Skeletal muscle satellite cell (primary cell): ENCODE data around the gene CZIB. TPM values are rescaled to one million over a fixed set of nuclear protein-coding genes. Genes with fewer than 3 reads are reported as not detected.

ENCODE experiments used
- H3K27me3 ChIP-seq: 2 replicates; pipeline ENCODE4 v1.7.0; 2013; ENCODE audit warnings: low read length; ENCODE audit not compliant: control insufficient read depth, insufficient read depth
- H3K36me3 ChIP-seq: 2 replicates; pipeline ENCODE4 v1.7.0; 2013; ENCODE audit warnings: mild to moderate bottlenecking, control low read depth, low read length; ENCODE audit not compliant: insufficient read depth
- H3K4me1 ChIP-seq: 2 replicates; pipeline ENCODE4 v1.7.0; 2013; ENCODE audit warnings: low read length; ENCODE audit not compliant: control insufficient read depth, insufficient read depth
- H3K4me2 ChIP-seq: 2 replicates; pipeline ENCODE4 v1.7.0; 2013; ENCODE audit warnings: mild to moderate bottlenecking, low read length
- H3K4me3 ChIP-seq: 2 replicates; pipeline ENCODE4 v1.7.0; 2013; ENCODE audit warnings: low read length
- H3K9ac ChIP-seq: 2 replicates; pipeline ENCODE4 v1.7.0; 2013; ENCODE audit warnings: mild to moderate bottlenecking, low read depth, low read length, moderate library complexity
- H3K9me3 ChIP-seq: replicated peaks from 2 replicates; pipeline ENCODE4 v1.7.0; 2013; ENCODE audit warnings: mild to moderate bottlenecking, control low read depth, low read length
- total RNA-seq: library from RNA; depleted of rRNA; stranded (reverse); fragments of >200 nt; gene quantifications from 2 replicates; pipeline ENCODE4 v1.2.3, GENCODE V29; 2012; rRNA removed

The CZIB gene
- 34.5 and 38.3 TPM in 2 replicates for total RNA-seq

- H3K36me3 ChIP-seq, result peaks cover 16% of the 10 kb centered on the region
- H3K4me3 ChIP-seq, result peak within 1 kb of the TSS; percentile 100
Observed at GRCh38 chr1:53220171-53220961, at the start of gene CZIB. CZIB (minus strand) TSS chr1:53220634; CDS start chr1:53220575, 59 bp downstream.

GRCh38 chr1:53270107-53270506, 49.7 kb upstream of the CZIB start:
- peaks cover 14% of the 10 kb centered on the region for H3K36me3 ChIP-seq
- no peaks in the 10 kb centered on the region for H3K27me3 ChIP-seq
- no peak overlapping the region for H3K9ac ChIP-seq
- no peak overlapping the region for H3K4me3 ChIP-seq
- no peak overlapping the region for H3K4me2 ChIP-seq
- H3K4me1 ChIP-seq, result no peaks in the 10 kb centered on the region
- H3K9me3 ChIP-seq, result no peaks in the 10 kb centered on the region

More at GRCh38 chr1:53220171-53220961, at the start of gene CZIB:
- peak within 1 kb of the TSS; percentile 99 for H3K9ac ChIP-seq
- no peaks in the 10 kb centered on the region for H3K27me3 ChIP-seq
- peak within 1 kb of the TSS; percentile 99 for H3K4me2 ChIP-seq
- H3K9me3 ChIP-seq, result no peaks in the 10 kb centered on the region
- peaks cover 10% of the 10 kb centered on the region for H3K4me1 ChIP-seq

GRCh38 chr1:53267761-53268160, 47.3 kb upstream of the CZIB start:
- Histone ChIP-seq H3K9me3 (no peaks in the 10 kb centered on the region), H3K4me2 (no peak overlapping the region), H3K4me3 (no peak overlapping the region), H3K36me3 (peaks cover 13% of the 10 kb centered on the region), H3K27me3 (no peaks in the 10 kb centered on the region), H3K4me1 (no peaks in the 10 kb centered on the region), H3K9ac (no peak overlapping the region)

GRCh38 chr1:53266038-53266437, 45.6 kb upstream of the CZIB start:
- H3K4me1 ChIP-seq, result no peaks in the 10 kb centered on the region
- no peaks in the 10 kb centered on the region for H3K9me3 ChIP-seq
- peaks cover 27% of the 10 kb centered on the region for H3K36me3 ChIP-seq
- H3K4me3 ChIP-seq, result no peak overlapping the region
- H3K27me3 ChIP-seq, result no peaks in the 10 kb centered on the region
- H3K9ac ChIP-seq, result no peak overlapping the region
- no peak overlapping the region for H3K4me2 ChIP-seq

- H3K4me1 ChIP-seq, result no peaks in the 10 kb centered on the region
- H3K9me3 ChIP-seq, result no peaks in the 10 kb centered on the region
- no peak overlapping the region for H3K4me2 ChIP-seq
- no peak overlapping the region for H3K9ac ChIP-seq
- H3K36me3 ChIP-seq, result peaks cover 27% of the 10 kb centered on the region
- H3K4me3 ChIP-seq, result no peak overlapping the region
- no peaks in the 10 kb centered on the region for H3K27me3 ChIP-seq
Observed at GRCh38 chr1:53265581-53265980, 45.1 kb upstream of the CZIB start.

- no peaks in the 10 kb centered on the region for H3K9me3 ChIP-seq
- H3K36me3 ChIP-seq, result peaks cover 37% of the 10 kb centered on the region
- H3K4me3 ChIP-seq, result no peak overlapping the region
- no peak overlapping the region for H3K4me2 ChIP-seq
- no peak overlapping the region for H3K9ac ChIP-seq
- H3K27me3 ChIP-seq, result no peaks in the 10 kb centered on the region
- no peaks in the 10 kb centered on the region for H3K4me1 ChIP-seq
Observed at GRCh38 chr1:53264048-53264447, 43.6 kb upstream of the CZIB start.

GRCh38 chr1:53262000-53262399, 41.6 kb upstream of the CZIB start:
- no peak overlapping the region for H3K9ac ChIP-seq
- H3K4me3 ChIP-seq, result no peak overlapping the region
- H3K4me2 ChIP-seq, result no peak overlapping the region
- no peaks in the 10 kb centered on the region for H3K4me1 ChIP-seq
- no peaks in the 10 kb centered on the region for H3K27me3 ChIP-seq
- H3K9me3 ChIP-seq, result no peaks in the 10 kb centered on the region
- H3K36me3 ChIP-seq, result peaks cover 37% of the 10 kb centered on the region

GRCh38 chr1:53260631-53261247, 40.3 kb upstream of the CZIB start:
- Histone ChIP-seq H3K9me3 (no peaks in the 10 kb centered on the region), H3K36me3 (peaks cover 39% of the 10 kb centered on the region), H3K4me1 (no peaks in the 10 kb centered on the region), H3K9ac (no peak overlapping the region), H3K4me3 (no peak overlapping the region), H3K4me2 (no peak overlapping the region), H3K27me3 (no peaks in the 10 kb centered on the region)

- H3K9me3 ChIP-seq, result no peaks in the 10 kb centered on the region
- peaks cover 45% of the 10 kb centered on the region for H3K36me3 ChIP-seq
- no peak overlapping the region for H3K9ac ChIP-seq
- no peaks in the 10 kb centered on the region for H3K27me3 ChIP-seq
- H3K4me2 ChIP-seq, result no peak overlapping the region
- no peaks in the 10 kb centered on the region for H3K4me1 ChIP-seq
- no peak overlapping the region for H3K4me3 ChIP-seq
Observed at GRCh38 chr1:53259932-53260331, 39.5 kb upstream of the CZIB start.

- Histone ChIP-seq H3K4me1 (no peaks in the 10 kb centered on the region), H3K9ac (no peak overlapping the region), H3K36me3 (peaks cover 48% of the 10 kb centered on the region), H3K9me3 (no peaks in the 10 kb centered on the region), H3K4me2 (no peak overlapping the region), H3K27me3 (no peaks in the 10 kb centered on the region), H3K4me3 (no peak overlapping the region)
Observed at GRCh38 chr1:53258216-53258615, 37.8 kb upstream of the CZIB start.

GRCh38 chr1:53257454-53258081, 37.1 kb upstream of the CZIB start:
- Histone ChIP-seq H3K27me3 (no peaks in the 10 kb centered on the region), H3K9me3 (no peaks in the 10 kb centered on the region), H3K9ac (no peak overlapping the region), H3K4me1 (no peaks in the 10 kb centered on the region), H3K4me2 (no peak overlapping the region), H3K4me3 (no peak overlapping the region), H3K36me3 (peaks cover 43% of the 10 kb centered on the region)
